Mononuclear cell (primary cell): ENCODE measurements around the gene FANCE. TPM values are rescaled to one million over a fixed set of nuclear protein-coding genes. Genes with fewer than 3 reads are reported as not detected.

Experiments
- H3K27me3 ChIP-seq: 2 replicates; pipeline ENCODE4 v1.6.0; 2011; ENCODE audit warnings: low read length, control low read depth; ENCODE audit not compliant: insufficient read depth
- H3K4me1 ChIP-seq: 2 replicates; pipeline ENCODE4 v1.5.1; 2011; ENCODE audit warnings: mild to moderate bottlenecking, low read length, control low read depth; ENCODE audit not compliant: insufficient read depth
- H3K4me3 ChIP-seq: 2 replicates; pipeline ENCODE4 v1.5.1; 2011; ENCODE audit warnings: mild to moderate bottlenecking, low read length, moderate library complexity
- H3K9me3 ChIP-seq: 2 replicates; pipeline ENCODE4 v1.5.1; 2011; ENCODE audit warnings: low read depth, mild to moderate bottlenecking, control low read depth, low read length
- total RNA-seq: library from RNA; depleted of rRNA; stranded (reverse); fragments of >200 nt; gene quantifications from one replicate; pipeline ENCODE4 v1.2.3, GENCODE V29; 2012

FANCE gene
- total RNA-seq, 1 donor: 1.4 TPM

GRCh38 chr6:35483062-35483461, 30.9 kb downstream of the FANCE start:
- H3K27me3 ChIP-seq: no peaks in the 10 kb centered on the region
- peaks cover 5% of the 10 kb centered on the region for H3K4me1 ChIP-seq
- H3K4me3 ChIP-seq: no peak overlapping the region
- H3K9me3 ChIP-seq: no peaks in the 10 kb centered on the region

- Histone ChIP-seq H3K4me1 (peaks cover 9% of the 10 kb centered on the region), H3K27me3 (no peaks in the 10 kb centered on the region), H3K9me3 (no peaks in the 10 kb centered on the region), H3K4me3 (no peak overlapping the region)
Observed at GRCh38 chr6:35483490-35483889, 31.4 kb downstream of the FANCE start.

- H3K27me3 ChIP-seq: no peaks in the 10 kb centered on the region
- H3K4me3 ChIP-seq: no peak overlapping the region
- peaks cover 9% of the 10 kb centered on the region for H3K4me1 ChIP-seq
- no peaks in the 10 kb centered on the region for H3K9me3 ChIP-seq
Observed at GRCh38 chr6:35483893-35484645, 31.9 kb downstream of the FANCE start.

- no peak overlapping the region for H3K4me3 ChIP-seq
- H3K27me3 ChIP-seq: no peaks in the 10 kb centered on the region
- H3K9me3 ChIP-seq: no peaks in the 10 kb centered on the region
- H3K4me1 ChIP-seq: peaks cover 9% of the 10 kb centered on the region
Observed at GRCh38 chr6:35484921-35485392, 32.8 kb downstream of the FANCE start.

DNA sequence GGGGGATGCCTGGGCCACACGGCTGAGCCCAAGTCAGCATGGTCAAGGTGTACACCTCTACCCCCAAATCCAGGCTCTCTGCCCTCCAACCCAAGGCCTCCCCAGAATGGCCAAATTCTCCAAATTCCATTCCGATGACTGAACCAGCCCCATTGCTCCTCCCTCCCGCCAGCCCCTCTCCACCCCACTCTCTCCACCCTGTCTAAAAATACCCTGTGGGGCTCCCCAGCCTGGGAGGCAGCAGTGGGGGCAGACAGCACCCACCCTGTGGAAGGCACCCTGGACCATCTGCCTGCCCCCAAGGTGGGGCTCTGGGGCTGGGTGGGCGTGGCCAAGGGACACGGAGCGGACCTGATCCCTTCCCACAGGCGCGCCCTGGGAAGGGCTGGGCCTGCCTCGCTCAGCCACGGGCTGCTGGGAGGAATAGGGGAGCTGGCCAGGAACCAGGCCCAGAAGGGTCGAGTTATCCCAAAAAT, 33.3 kb downstream of the FANCE start:
- Histone ChIP-seq H3K9me3 (no peaks in the 10 kb centered on the region), H3K4me3 (no peak overlapping the region), H3K27me3 (no peaks in the 10 kb centered on the region), H3K4me1 (peaks cover 9% of the 10 kb centered on the region)

DNA sequence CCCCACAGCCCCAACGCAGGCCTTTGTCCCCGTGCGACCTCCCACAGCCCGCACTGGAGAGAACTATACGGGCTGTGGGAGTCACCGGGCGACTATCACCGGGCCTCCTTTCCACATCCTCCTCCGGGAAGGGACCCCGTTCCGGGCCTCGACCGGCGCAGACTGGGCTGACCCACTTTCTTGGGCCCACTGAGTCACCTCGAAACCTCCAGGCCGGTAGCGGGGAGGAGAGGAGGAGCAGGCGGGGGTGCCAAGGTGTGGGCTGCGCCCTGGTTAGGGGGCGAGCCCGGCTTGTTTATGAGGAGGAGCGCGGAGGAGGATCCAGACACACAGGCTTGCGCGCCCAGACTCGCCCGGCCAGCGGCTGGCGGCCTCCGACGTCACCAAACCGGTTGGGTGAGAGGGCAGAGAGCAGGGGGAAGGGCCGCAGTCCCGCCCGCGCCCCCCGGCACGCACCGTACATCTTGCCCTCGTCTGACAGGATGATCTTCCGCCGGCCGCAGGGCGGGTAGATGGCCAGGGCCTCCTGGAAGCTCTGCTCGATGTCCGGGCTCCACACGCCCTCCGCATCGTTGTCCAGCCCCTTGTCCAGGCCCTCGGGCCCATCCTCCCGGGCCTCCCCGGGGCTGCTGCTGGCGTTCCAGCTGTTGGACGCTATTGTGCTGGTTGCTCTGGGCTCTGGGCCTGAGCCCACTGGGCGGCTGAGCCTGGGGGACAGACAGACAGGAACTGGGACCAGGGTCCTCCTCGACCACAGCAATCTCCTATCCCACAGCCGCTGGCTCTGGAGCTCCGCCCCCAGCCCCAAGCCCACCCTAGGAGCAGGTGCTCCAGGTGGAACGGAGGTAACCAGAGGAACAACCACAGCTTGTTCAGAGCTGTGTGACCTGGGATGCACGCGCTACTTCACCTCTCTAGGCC, 34.1 kb downstream of the FANCE start:
- Histone ChIP-seq H3K4me1 (peaks cover 9% of the 10 kb centered on the region), H3K9me3 (no peaks in the 10 kb centered on the region), H3K27me3 (no peaks in the 10 kb centered on the region), H3K4me3 (no peak overlapping the region)

DNA sequence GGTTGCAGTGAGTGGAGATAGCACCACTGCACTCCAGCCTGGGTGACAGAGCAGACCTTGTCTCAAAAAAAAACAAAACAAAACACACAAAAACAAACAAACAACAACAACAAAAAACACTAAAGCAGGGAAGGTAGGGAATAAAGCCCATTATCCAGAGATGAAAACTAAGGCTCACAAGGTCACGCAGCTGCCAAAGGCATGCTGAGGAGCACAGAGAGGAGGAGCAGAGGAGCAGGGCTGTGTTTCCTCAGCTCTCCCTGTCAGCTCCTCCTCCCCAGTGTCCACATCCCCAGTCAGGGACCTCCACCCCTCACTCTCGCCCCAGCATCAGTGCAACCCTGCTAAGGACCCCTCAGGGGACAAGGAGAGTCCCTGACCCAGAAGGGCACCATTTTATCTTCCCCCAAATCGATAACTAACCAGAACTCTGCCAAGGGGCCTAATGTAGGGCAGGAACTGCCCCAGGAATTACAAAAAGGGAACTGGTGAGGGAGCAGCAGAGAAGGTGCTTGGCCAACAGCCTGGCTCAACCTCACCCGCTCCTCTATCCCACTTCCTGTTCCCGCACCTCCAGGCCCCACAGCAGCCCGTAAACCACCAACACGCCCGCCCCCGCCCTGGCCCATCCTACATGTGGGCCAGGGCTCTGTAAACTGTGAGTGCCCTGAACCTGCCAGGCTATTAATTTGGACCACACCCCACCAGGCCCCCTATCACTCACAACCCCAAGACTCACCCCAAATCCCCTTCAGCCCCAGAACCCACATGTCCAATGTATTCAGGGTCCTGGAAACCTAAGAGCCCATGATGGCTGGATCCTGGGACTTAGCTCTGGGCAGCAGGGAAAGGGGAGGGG, 35.7 kb downstream of the FANCE start:
- Histone ChIP-seq H3K9me3 (no peaks in the 10 kb centered on the region), H3K4me3 (no peak overlapping the region), H3K27me3 (no peaks in the 10 kb centered on the region), H3K4me1 (peaks cover 9% of the 10 kb centered on the region)

GRCh38 chr6:35488517-35488862, 36.4 kb downstream of the FANCE start:
- Histone ChIP-seq H3K4me3 (no peak overlapping the region), H3K4me1 (peaks cover 9% of the 10 kb centered on the region), H3K9me3 (no peaks in the 10 kb centered on the region), H3K27me3 (no peaks in the 10 kb centered on the region)

GRCh38 chr6:35489066-35489465, 36.9 kb downstream of the FANCE start:
- Histone ChIP-seq H3K4me1 (peaks cover 11% of the 10 kb centered on the region), H3K4me3 (no peak overlapping the region), H3K9me3 (no peaks in the 10 kb centered on the region)

GRCh38 chr6:35489995-35490791, 38.1 kb downstream of the FANCE start:
- H3K4me1 ChIP-seq: peaks cover 16% of the 10 kb centered on the region
- no peak overlapping the region for H3K4me3 ChIP-seq
- no peaks in the 10 kb centered on the region for H3K9me3 ChIP-seq
- no peaks in the 10 kb centered on the region for H3K27me3 ChIP-seq

More at GRCh38 chr6:35489066-35489465, 36.9 kb downstream of the FANCE start:
- no peaks in the 10 kb centered on the region for H3K27me3 ChIP-seq

- Histone ChIP-seq H3K4me3 (no peak overlapping the region), H3K27me3 (peaks cover 3% of the 10 kb centered on the region), H3K4me1 (peaks cover 16% of the 10 kb centered on the region), H3K9me3 (no peaks in the 10 kb centered on the region)
Observed at GRCh38 chr6:35490821-35491557, 38.9 kb downstream of the FANCE start.

DNA sequence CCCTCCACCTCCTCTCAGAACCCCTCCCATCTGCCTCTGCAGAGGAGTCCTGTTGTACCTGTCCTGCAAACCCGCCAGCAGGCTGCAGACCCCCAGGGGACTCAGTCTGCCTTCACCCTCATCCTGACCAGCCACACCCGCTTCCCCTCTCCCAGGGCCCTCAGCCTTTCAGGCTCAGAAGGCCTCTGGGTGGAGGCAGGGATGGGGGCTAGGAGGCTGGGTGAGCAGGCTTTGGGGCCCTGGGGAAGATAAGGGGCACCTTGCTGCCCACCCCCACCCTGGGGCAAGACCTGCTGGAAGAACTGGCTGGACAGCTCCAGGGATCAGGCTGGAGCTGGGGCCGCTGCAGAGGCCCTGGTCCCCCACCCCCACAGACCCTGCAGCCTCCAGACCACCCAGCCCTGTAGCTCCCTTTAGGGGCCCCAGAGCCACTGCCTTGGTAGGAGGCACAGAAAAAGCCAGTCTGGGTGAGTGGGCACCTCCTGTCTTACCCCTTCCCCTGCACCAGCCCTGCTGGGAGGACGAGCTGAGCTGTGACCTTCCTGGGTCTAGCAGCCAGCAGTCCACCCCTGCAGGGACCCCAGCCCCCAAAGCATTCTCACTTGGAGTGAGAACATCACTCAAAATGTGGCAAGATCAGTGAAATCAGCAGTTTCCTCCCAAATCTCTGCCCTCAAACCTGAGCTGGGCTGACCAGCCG, 39.6 kb downstream of the FANCE start:
- peaks cover 5% of the 10 kb centered on the region for H3K27me3 ChIP-seq
- peaks cover 16% of the 10 kb centered on the region for H3K4me1 ChIP-seq
- no peak overlapping the region for H3K4me3 ChIP-seq
- no peaks in the 10 kb centered on the region for H3K9me3 ChIP-seq
